ENCODE data around the gene ADAMTS10.
"Not testable (repeated sequence)": the region's sequence is repeated elsewhere in the genome, so short reads cannot be mapped to it uniquely, and the experiment has no call there.

The ADAMTS10 gene

DNA sequence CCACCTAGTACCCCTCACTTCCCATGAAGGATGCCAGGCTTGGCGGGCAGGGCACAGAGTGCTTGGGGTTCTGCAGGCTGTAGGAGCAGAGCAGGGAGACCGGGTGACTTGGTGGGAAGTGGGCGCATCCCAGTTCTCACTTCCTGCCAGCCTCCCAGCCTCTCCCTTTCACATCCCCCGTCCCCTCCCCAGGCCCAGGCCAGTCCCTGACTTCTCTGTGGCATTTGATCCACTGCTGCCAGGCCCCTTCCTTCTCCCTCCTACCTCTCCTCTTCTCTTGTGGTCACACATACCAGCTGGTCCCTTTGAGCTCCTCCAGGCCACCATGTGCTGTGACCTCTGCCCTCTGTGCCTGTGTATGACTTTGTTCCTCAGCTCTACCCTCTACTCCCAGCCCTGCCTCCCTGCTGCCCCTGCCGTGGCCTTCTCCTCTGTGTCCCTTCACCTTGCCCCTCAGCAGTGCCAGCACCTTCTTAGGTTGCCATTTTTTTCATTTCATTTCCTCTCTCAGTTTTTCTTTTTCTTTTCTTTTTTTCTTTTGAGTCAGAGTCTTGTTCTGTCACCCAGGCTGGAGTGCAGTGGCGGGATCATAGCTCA, 52.8 kb downstream of the ADAMTS10 start:
- no peak for DNase-seq

DNA sequence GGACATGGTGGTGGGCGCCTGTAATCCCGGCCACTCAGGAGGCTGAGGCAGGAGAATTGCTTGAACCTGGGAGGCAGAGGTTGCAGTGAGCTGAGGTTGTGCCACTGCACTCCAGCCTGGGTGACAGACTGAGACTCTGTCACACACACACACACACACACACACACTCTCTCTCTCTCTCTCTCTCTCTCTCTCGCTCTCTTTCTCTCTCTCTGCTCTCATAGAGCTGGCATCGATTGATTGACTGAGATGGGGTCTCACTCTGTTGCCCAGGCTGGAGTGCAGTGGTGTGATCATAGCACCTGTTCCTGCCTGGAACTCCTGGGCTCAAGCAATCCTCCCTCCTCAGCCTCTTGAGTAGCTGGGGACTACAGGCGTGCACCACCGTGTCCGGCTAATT, 56.8 kb downstream of the ADAMTS10 start:
- not testable (repeated sequence) for DNase-seq

DNA sequence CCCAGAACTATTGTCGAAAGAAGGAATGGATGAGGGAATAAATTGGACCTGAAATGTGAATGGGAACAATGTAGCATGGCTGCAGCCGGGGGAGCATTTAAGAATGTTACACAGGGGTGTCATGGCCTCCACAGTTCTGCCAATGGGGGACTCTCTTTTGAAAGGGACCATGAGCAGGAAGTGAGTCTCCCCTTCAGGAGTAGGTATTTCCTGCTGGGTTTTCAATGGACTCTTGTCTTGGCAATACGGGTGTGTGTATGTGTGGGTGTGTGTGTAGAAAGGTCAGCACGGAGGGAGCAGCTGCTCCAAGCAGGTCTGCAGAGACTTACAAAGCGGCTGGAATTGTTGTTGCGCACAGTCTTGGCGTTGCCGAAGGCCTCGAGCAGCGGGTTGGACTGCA, 57.7 kb downstream of the ADAMTS10 start:
- no peak for DNase-seq

DNA sequence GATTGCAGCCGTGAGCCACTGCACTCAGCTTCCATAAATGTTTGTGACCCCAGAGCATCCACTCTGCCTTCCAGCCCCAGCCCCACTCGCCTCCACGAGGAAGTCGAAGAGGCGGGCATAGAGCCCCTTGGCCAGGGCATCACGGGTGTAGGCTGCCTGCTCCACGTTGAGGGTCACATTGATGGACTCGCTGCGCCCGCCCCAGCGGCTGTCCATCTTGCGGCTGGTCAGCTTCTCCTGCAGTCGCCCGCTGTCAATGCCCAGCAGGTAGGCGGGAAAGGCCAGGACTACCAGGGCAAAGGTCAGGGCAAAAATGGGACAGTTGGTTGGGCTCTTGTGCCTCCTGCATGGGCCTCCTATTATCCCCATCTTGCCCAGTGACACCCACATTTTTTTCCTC, 60.4 kb downstream of the ADAMTS10 start:
- DNase-seq: no peak

DNA sequence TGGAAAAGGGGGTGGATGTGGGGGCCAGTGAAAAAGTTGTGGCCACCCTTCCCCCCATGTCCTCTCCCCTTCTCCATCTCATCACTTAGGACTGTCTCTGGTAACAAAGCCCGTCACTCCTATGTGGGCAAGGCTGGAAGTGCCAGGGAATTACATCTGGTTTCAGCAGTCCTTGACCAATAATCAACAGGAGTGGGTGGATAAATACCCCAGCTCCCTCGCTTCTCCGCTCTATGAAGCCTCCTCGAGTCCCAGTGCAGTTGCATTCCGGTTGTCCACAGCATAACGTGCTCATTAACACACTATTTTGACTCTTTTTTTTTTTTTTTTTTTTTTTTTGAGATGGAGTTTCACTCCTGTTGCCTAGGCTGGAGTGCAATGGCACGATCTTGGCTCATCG, 64.8 kb downstream of the ADAMTS10 start:
- DNase-seq: no peak

DNA sequence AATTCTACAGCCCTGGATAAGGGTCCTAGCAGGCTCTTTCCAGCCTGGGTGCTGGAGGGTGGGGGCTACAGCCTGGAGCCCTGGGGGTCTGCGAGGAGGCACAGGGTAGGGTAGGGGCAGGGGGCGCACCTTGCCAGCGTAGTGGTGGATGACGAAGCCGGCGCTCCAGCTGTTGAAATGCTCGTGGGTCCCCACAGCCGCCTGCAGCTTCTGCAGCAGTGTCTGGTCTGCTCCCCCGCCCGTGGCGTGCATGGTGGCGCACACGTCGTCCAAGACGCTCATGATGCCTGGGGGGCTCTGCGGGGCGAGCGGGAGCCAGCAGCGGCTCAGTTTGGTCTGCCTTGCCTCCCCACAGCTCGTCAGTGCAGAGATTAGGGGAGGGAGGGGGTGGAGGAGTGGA, 66.3 kb downstream of the ADAMTS10 start:
- no peak for DNase-seq

DNA sequence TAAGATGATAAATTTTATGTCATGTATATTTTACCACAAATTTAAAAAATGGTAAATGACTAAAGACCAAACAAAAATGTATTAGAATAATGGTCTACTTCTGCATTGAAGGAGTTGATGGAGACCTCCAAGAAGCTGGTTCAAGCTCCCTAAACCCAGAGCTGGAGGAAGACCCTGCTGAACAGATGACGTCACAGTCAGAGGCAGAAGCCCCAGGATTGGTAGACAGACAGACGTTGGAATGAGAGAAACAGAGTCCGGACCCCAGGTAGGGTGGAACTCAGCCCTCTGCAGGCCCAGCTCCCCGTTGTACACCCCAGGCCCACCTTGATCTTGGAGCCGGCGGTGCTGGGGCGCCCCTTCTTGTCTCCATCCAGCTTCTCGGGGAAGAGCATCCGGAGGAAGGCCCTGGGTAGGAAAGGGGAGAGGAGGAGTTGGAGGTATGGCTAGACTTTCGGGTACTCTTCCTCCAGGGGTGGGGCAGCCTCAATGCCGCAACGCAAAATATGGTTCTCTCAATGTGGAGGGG, 70.8 kb downstream of the ADAMTS10 start:
- DNase-seq: no peak

DNA sequence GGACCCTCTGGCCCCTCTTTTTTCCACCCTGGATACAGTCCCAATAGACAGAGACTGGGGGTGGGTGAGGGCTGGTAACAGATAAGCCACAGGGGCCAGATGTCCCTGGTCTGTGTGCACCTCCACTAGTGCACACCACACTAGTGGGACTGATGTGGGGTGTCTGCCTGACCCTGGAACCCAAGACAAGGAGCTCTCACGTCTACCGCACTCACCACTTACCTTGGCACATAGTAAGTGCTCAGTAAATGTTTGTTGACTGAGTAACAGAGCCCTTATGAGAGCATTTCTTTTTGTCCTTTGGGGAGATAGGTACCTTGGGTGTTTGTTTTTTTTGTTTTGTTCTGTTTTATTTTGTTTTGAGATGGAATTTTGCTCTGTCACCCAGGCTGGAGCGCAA, 73.4 kb downstream of the ADAMTS10 start:
- no peak for DNase-seq

DNA sequence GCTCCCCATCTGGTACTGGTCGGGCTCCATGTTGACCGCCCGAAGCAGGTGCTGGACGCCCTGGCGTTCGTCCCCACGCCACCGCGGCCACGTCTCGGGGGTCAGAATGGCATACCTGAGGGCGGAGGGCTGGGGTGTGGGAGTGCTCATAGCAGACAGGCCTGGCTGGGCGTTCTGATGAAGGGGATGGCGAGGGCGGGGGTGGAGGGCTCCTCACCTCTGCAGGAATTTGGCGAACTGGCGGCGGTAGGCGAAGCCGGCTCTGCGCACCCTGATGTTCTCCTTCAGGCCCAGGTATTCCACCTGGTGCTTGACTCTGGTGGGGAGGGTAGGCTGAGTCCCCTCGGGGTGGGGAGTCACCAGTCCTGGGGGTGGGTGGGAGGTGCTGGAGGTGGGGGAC, 74.2 kb downstream of the ADAMTS10 start:
- no peak for DNase-seq

DNA sequence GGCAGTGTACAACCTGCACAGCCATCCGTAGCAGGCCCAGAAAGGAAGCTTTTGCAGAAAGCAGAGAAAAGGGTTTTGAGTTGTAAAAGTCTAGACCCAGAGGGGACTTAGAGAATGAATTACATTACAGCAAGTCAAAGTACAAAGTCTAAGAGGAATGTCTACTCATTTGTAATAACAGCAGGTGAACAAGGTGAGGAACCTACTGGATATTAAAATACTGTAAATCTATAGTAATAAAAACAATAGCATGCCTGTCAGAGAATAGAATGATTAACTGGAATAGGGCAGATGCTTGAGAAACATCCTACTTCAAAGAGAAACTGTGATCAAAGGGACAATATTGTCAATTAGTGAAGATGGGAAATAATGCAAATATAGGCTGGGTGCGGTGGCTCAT, 78.3 kb downstream of the ADAMTS10 start:
- no peak for DNase-seq

DNA sequence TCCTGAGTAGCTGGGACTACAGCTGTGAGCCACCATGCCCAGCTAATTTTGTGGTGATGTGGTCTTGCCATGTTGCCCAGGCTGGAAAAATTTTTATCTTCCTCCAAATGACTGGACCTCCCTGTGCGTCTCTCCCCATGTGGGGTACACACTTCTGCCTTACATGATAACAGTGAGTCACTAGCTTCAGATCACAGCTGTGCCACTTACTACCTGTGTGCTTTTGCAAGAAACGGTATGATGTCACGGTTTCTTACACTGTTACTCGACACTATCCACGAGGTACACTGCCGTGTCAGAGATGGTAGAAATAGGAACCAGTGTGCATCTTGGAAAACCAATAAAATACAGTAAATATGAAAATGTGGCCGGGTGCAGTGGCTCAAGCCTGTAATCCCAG, 79.0 kb downstream of the ADAMTS10 start:
- DNase-seq: no peak

All from midbrain (tissue), 1 donor.